Glomerular visceral epithelial cell (primary cell): ENCODE data around the gene CYB5A.

Source experiments
- DNase-seq: peaks from one replicate; pipeline ENCODE4 v3.0.0-alpha.2; 2016; ENCODE audit errors: extremely low spot score

CYB5A gene

DNA sequence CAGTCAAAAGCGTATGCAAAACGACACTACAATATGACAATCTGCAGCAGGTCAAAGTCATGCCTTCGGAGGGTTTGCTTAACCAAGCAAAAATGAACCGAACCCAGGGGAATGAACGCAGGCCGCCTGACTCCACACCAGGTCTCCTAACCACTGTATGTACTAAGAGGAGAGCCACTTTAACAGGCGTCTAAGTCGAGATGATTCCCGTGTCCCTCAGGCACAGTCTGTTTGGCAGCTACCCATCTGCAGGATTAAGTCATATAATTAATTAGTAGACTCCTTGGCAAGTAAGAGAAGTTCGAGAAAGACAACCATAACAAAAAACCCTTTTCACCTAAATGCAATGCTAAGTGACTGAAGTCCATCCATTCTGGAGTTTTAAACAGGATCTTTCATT, 15.2 kb downstream of the CYB5A start:
- DNase-seq: no peak

GRCh38 chr18:74275736-74276135, 16.0 kb downstream of the CYB5A start:
- DNase-seq: no peak

DNA sequence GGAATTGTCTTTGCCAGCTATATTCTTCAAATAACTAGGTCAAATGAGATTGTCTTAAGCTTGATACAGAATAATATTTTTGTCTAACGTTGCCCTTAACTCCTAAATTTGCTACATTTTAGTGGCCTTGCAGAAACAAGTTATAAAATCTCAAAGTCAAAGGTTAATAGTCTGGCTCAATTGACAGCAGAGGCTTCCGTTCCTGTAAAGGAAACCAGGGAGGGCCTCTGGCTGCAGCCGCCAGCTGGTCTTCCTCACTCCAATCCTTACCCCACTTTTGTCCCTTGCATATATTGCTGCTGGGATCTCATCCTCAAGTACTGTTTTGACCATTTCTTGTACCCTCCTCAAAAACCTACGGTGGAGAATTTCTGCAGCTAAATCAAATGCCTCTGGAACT, 17.1 kb downstream of the CYB5A start:
- DNase-seq: no peak

- DNase-seq: no peak
Measured at GRCh38 chr18:74273394-74273793, 18.4 kb downstream of the CYB5A start.

- DNase-seq: no peak
Measured at GRCh38 chr18:74271635-74272034, 20.1 kb downstream of the CYB5A start.

DNA sequence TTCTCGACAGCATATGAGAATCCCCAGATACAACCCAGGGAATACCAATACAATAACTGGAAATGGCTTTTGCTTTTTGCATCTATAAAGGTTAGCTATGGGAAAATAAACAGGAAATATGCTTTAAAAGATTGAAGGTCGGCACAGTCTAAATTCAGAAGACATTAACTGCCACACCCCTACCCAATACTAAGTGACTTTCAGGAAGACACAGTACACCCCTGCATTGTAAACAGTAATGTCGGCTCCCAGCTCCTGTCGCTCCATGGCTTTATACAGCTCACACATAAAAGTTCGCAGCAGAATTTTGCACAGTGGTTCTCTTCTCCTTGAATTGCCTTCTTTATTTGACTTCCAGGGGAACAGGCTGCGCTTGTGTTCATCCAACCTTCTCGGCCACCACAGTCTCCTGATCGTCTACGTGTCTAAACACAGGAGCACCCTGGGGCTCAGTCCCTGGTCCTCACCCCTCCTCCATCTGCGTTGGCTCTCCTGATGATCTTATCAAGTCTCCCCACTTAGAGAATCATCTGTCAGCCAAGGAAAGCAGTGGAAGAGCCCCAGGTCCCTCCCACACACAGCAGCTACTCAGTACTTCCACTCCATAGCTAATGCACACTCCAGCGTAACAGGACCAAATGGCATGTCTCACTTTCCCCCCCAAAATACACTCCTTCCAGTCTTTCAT, 22.7 kb downstream of the CYB5A start:
- no peak for DNase-seq

- no peak for DNase-seq
Measured at GRCh38 chr18:74268175-74268574, 23.6 kb downstream of the CYB5A start.

DNA sequence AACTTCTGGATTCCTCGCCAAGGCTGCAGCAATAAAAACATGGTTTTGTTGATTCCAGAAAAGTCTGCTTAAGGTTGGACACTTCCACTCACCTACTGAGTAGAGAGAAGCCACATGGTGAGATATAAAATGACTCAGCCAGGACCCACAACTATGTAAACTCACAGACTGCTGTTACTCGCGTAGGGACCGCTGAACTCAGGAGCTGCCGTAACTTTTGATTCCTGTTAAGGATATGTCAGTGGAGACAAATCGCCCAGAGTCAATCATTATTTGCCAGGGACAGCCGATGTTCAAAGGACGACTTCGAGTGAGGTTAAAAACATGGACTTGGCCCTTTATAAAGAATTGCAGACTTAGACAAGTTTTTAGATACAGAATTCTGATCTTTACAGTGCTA, 25.6 kb downstream of the CYB5A start:
- DNase-seq: peak; percentile 65

DNA sequence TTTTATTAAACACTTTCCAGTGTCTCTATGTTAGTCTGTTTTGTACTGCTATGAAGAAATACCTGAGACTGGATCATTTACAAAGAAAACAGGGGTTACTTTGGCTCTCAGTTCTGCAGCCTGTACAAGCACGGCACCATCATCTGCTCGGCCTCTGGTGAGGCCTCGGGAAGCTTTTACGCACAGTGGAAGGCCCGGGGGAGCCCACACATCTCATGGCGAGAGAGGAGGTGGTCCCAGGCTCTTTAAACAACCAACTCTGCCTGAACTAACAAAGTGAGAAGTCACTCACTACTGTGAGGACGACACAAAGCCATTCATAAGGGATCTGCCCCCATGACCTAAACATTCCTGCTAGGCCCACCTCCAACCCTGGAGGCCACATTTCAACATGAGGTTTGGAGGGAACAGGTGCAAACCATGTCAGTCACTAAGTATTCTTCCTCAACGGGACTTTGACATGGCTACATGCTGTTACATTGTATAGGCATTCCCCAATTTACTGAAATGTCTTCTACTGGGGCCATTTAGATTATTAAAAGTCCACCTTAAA, 26.1 kb downstream of the CYB5A start:
- DNase-seq: no peak

GRCh38 chr18:74264303-74265020, 27.3 kb downstream of the CYB5A start:
- DNase-seq: no peak

- no peak for DNase-seq
Measured at GRCh38 chr18:74261053-74261713, 30.6 kb downstream of the CYB5A start.

- no peak for DNase-seq
Measured at GRCh38 chr18:74259347-74259746, 32.4 kb downstream of the CYB5A start.

DNA sequence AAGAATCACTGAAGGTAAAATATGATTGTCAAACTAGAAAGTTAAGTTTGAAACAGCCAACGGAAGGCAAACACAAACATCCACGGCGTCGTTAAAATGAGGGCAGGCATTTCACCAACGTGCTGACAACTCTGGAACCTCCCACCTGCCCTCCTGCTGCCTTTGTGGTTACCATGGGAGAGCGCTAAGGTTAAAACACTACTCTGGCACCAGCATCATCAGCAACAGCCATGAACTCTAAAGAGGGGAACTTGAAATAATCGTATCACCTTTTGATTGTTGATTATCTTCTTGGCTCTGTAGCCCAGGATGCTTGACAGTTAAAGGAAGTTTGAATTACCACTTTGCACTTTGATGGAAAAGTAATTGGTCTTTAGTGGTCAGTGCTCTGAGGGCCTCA, 34.7 kb downstream of the CYB5A start:
- DNase-seq: no peak

DNA sequence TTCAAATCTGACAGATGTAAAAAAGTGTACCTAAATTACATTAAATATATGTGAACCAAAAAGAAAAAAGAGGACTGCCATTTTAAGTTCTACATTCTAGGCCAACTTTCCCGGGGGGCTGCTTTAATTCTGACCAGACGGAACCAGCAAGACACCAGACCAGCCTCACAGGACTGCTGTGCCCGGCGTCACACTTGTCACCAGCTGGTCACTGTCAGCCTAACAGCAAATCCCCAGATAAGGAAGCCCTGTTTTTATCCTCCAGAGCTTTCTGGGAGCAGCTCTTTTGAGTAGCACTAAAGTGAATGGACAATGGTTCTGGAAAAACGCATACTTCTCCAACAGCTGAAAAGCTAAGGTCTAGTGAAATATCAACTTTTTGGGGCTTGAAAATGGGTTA, 35.6 kb downstream of the CYB5A start:
- DNase-seq: no peak

GRCh38 chr18:74255131-74255616, 36.6 kb downstream of the CYB5A start:
- no peak for DNase-seq

- peak; percentile 21 for DNase-seq
Measured at GRCh38 chr18:74252039-74252395, 39.7 kb downstream of the CYB5A start.

- no peak for DNase-seq
Measured at GRCh38 chr18:74251297-74252038, 40.3 kb downstream of the CYB5A start.

GRCh38 chr18:74250131-74250530, 41.6 kb downstream of the CYB5A start:
- no peak for DNase-seq

- DNase-seq: peak; percentile 48
Measured at GRCh38 chr18:74249181-74249968, 42.4 kb downstream of the CYB5A start.

DNA sequence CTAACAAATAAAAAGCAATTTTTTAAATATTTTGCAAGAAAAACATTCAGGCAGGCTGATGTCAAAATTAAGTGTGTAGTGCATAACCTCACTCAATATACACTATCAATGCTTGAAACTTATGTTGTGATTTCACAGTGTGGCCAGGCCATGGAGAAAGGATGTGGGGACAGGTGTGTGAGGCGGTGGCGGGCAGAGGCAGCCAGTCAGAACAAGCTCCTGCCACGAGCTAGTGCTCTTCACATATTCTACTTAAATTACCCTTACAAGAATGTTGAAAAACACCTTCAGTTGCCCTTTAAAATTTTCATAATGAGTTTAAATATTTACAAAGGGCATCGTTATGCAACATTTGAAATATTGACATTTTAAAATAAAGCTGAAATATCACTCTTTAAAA, 43.2 kb downstream of the CYB5A start:
- no peak for DNase-seq

DNA sequence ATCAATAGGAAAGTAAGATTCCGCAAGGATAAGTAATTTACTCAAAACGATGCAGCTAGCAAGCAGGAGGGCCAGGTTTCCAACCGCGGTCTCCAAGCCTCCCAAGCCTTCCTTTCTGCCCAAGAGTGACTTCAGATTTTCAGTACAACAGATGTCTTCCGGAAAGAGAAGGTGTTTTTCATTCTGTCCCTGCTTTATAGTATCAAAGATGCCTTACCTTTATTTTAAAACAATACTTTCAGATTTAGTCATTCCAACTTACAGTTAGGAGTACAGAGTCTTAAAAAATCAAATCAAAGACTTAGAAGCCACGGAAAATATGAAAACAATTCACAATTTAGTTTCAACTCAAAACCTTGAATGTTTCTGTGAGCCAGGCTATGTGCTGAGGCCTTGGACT, 43.6 kb downstream of the CYB5A start:
- no peak for DNase-seq
